Endothelial cell of umbilical vein (primary cell): ENCODE measurements around the gene TARBP2. TPM values are rescaled to one million over a fixed set of nuclear protein-coding genes. Genes with fewer than 3 reads are reported as not detected.

Source experiments
- BruUV-seq: library from RNA; stranded (reverse); fragments of 400-500 nt; replicated peaks from 2 replicates; lab custom pipeline; 2021; lab: Mats Ljungman, UMichigan
- CTCF ChIA-PET: fragments of 300-600, 350-600 bp; sonication (Branson Sonifier 250); formaldehyde crosslinking; loops from one replicate; lab custom pipeline; 2021; ENCODE audit warnings: antibody characterized with exemption, inconsistent platforms; lab: Charles Lee
- POLR2A ChIA-PET: fragments of 300-600, 350-600 bp; sonication (Branson Sonifier 250); formaldehyde crosslinking; loops from one replicate; lab custom pipeline; 2021; ENCODE audit warnings: antibody characterized with exemption, inconsistent platforms; lab: Charles Lee
- DNase-seq: peaks from one replicate; pipeline ENCODE4 v3.0.0-alpha.2; 2011; ENCODE audit warnings: low read depth, low spot score
- FAIRE-seq: peaks from 2 replicates; lab custom pipeline; 2011; peaks lifted over from hg19 to GRCh38; lab: Jason Lieb, UNC
- H2AFZ ChIP-seq: 2 replicates; pipeline ENCODE4 v1.6.0; 2012; ENCODE audit warnings: low read depth, low read length, control low read depth, inconsistent platforms
- H3K27ac ChIP-seq: 2 replicates; pipeline ENCODE4 v1.5.1; 2011; ENCODE audit warnings: low read depth, mild to moderate bottlenecking, control low read depth, low read length, moderate library complexity; ENCODE audit not compliant: insufficient read depth
- H3K27me3 ChIP-seq, 2 experiments: 2 replicates each; pipeline versions ENCODE4 v1.6.0 to v1.6.1; 2011; ENCODE audit warnings: low read length in 2 of 2, mixed read lengths in 1 of 2; ENCODE audit not compliant: control insufficient read depth in 2 of 2, insufficient read depth in 2 of 2
- H3K36me3 ChIP-seq, 2 experiments: 2 replicates in 1 of 2; 3 replicates in 1 of 2; pipeline ENCODE4 v1.5.1; 2011; ENCODE audit warnings: low read length in 2 of 2, mild to moderate bottlenecking in 1 of 2, moderate library complexity in 1 of 2; ENCODE audit not compliant: control insufficient read depth in 2 of 2, insufficient read depth in 2 of 2; ENCODE audit errors: extremely low read depth in 1 of 2
- H3K4me1 ChIP-seq: 3 replicates; pipeline ENCODE4 v1.5.1; 2011; ENCODE audit warnings: mild to moderate bottlenecking, low read length; ENCODE audit not compliant: control insufficient read depth, insufficient read depth; ENCODE audit errors: extremely low read depth
- H3K4me2 ChIP-seq: 2 replicates; pipeline ENCODE4 v1.6.1; 2011; ENCODE audit warnings: low read length, control low read depth, mixed read lengths; ENCODE audit not compliant: insufficient read depth
- H3K4me3 ChIP-seq, 3 experiments: fragments of 200-600 bp in 1 of 3; sonication (generic), shearing (Covaris generic) in 1 of 3; replicated peaks in 1 of 3; 2 replicates each; pipeline ENCODE4 v1.5.1; 2011 to 2016; ENCODE audit warnings: control low read depth in 3 of 3, low read length in 3 of 3, mild to moderate bottlenecking in 2 of 3, inconsistent platforms in 1 of 3, low read depth in 1 of 3, moderate library complexity in 1 of 3; ENCODE audit not compliant: insufficient read depth in 1 of 3
- H3K79me2 ChIP-seq: 2 replicates; pipeline ENCODE4 v1.6.0; 2012; ENCODE audit warnings: low read length, inconsistent platforms; ENCODE audit not compliant: control insufficient read depth, insufficient read depth
- H3K9ac ChIP-seq: replicated peaks from 2 replicates; pipeline ENCODE3; 2011; ENCODE audit warnings: low read length, control low read depth; ENCODE audit not compliant: insufficient read depth; ENCODE audit errors: extremely low read depth
- H3K9me1 ChIP-seq: replicated peaks from 3 replicates; pipeline ENCODE4 v1.6.0; 2011; ENCODE audit warnings: mild to moderate bottlenecking, low read length; ENCODE audit not compliant: control insufficient read depth, insufficient read depth; ENCODE audit errors: extremely low read depth
- H3K9me3 ChIP-seq: replicated peaks from 2 replicates; pipeline ENCODE4 v1.5.1; 2012; ENCODE audit warnings: low read length, inconsistent platforms; ENCODE audit not compliant: control insufficient read depth, insufficient read depth
- H4K20me1 ChIP-seq: replicated peaks from 2 replicates; pipeline ENCODE3; 2011; ENCODE audit warnings: mild to moderate bottlenecking, low read length; ENCODE audit not compliant: control insufficient read depth, insufficient read depth; ENCODE audit errors: extremely low read depth
- CTCF ChIP-seq, 2 donors: IDR thresholded peaks; 1 replicate in 1 of 2; 2 replicates in 1 of 2; pipeline ENCODE4 v1.5.1; 2011; ENCODE audit warnings: low read length in 2 of 2, mild to moderate bottlenecking in 2 of 2, moderate library complexity in 2 of 2, control low read depth in 1 of 2, inconsistent platforms in 1 of 2, low read depth in 1 of 2; ENCODE audit not compliant: insufficient read depth in 1 of 2; ENCODE audit errors: extremely low read depth in 1 of 2
- EZH2 ChIP-seq: IDR thresholded peaks from 2 replicates; pipeline ENCODE4 v1.6.1; 2012; ENCODE audit warnings: borderline replicate concordance, low read depth, mild to moderate bottlenecking, moderate library complexity, low read length, inconsistent platforms; ENCODE audit not compliant: severe bottlenecking
- FOS ChIP-seq: IDR thresholded peaks from 2 replicates; pipeline ENCODE4 v1.6.1; 2011; ENCODE audit warnings: mild to moderate bottlenecking, low read length, moderate library complexity, borderline replicate concordance; ENCODE audit not compliant: insufficient read depth
- GATA2 ChIP-seq: IDR thresholded peaks from 2 replicates; pipeline ENCODE4 v1.7.0; 2011; ENCODE audit warnings: low read depth, mild to moderate bottlenecking, moderate library complexity, mixed read lengths, low read length; ENCODE audit not compliant: insufficient read length, insufficient read depth
- JUN ChIP-seq: IDR thresholded peaks from 2 replicates; pipeline ENCODE4 v1.6.1; 2011; ENCODE audit warnings: borderline replicate concordance, low read depth; ENCODE audit not compliant: insufficient read length, insufficient read depth
- MAX ChIP-seq: IDR thresholded peaks from 2 replicates; pipeline ENCODE4 v1.6.1; 2011; ENCODE audit not compliant: insufficient read depth, insufficient read length
- MYC ChIP-seq: IDR thresholded peaks from one replicate; pipeline ENCODE4 v1.6.1; 2011; ENCODE audit warnings: mild to moderate bottlenecking, low read depth, low read length
- POLR2A ChIP-seq: IDR thresholded peaks from 2 replicates; pipeline ENCODE4 v1.6.1; 2012; ENCODE audit warnings: low read depth, mild to moderate bottlenecking, control low read depth, low read length
- POLR2AphosphoS5 ChIP-seq: IDR thresholded peaks from 2 replicates; pipeline ENCODE4 v1.6.1; 2012; ENCODE audit warnings: low read depth, mild to moderate bottlenecking, control low read depth, low read length, moderate library complexity; ENCODE audit not compliant: insufficient read depth
- dilution Hi-C: fragments of 300-500 bp; cut with MboI; formaldehyde crosslinking; loops from one replicate; pipeline ENCODE4 v1.15.0; 2019; ENCODE audit warnings: low sequenced_read_pairs; ENCODE audit not compliant: extremely low pct_ligation_motif_present
- intact Hi-C: fragments of 100-400 bp; cut with micrococcal nuclease; formaldehyde crosslinking; loops from one replicate; pipeline ENCODE4 v1.10.0; 2022
- polyA plus RNA-seq, 4 experiments: library from polyadenylated mRNA; depleted of rRNA in 3 of 4; stranded (reverse) in 3 of 4; unstranded in 1 of 4; fragments of >200 nt; gene quantifications; 2 replicates each; pipeline versions ENCODE4 v1.2.1 to v1.2.3, GENCODE V29; 2011 to 2012; ENCODE audit warnings: missing spikeins in 1 of 4
- total RNA-seq: library from RNA; stranded (reverse); gene quantifications from 2 replicates; pipeline ENCODE4 v1.2.3, GENCODE V29; 2021

The TARBP2 gene
- total and polyA plus RNA-seq, 2 donors (not counting 3 experiments of a cell fraction or from before 2014, with no cell fraction given), result 57.2 to 82.8 TPM

- H3K9me1 ChIP-seq, result no peaks in the 10 kb centered on the region
- TF ChIP-seq MYC (no peak), CTCF (IDR thresholded peaks at IDR 0.05; ENCODE audit: extremely low read depth in 1 of 2, insufficient read depth in 1 of 2, low read depth in 1 of 2, low read length in 2 of 2) (no peak), JUN (no peak), POLR2A (no peak), MAX (no peak), POLR2AphosphoS5 (no peak), EZH2 (no peak), GATA2 (no peak), FOS (no peak)
- no TSS peak for BruUV-seq
- no peaks in the 10 kb centered on the region for H3K9me3 ChIP-seq
- H3K4me2 ChIP-seq, result no peak overlapping the region
- H3K4me1 ChIP-seq, result no peaks in the 10 kb centered on the region
- CTCF ChIA-PET, result interaction anchor here (1.2 to 1.4 kb wide), 3 partner anchors 10 to 143 kb away, joined by 3 to 6 read pairs (median 4); partner anchors contain the start of gene ATP5MC2
- no peak overlapping the region for H3K9ac ChIP-seq
- no peaks in the 10 kb centered on the region for H4K20me1 ChIP-seq
- no peaks in the 10 kb centered on the region for H3K27me3 ChIP-seq
- no peak overlapping the region for H2AFZ ChIP-seq
- dilution Hi-C loops (no loop called here), intact Hi-C loops (no loop called here)
- no peaks in the 10 kb centered on the region for H3K79me2 ChIP-seq
- no peak for DNase-seq
- POLR2A ChIA-PET, result no interaction called here
- H3K27ac ChIP-seq, result no peak overlapping the region
- FAIRE-seq, result no peak
- H3K36me3 ChIP-seq, result peaks cover 29 to 35% of the 10 kb centered on the region in 2 experiments
- no peak overlapping the region for H3K4me3 ChIP-seq
These were observed 32.4 kb downstream of the TARBP2 start for GRCh38 chr12:53533471-53533870.
